ENCODE results near the gene PIGZ.

GRCh38 chr3:197008436-197009209, 40.0 kb upstream of the PIGZ start:
- TF ChIP-seq CTCF (IDR thresholded peaks at IDR 0.05): no peak
- TF ChIP-seq POLR2A (IDR thresholded peaks at IDR 0.05): no peak

Measured in uterus (tissue), 2 donors.